Activated naive CD4-positive, alpha-beta T cell treated with anti-CD3 and anti-CD28 coated beads, Interleukin-2, amount 10 ng/mL, durations not matched to agents 5 hours and 36 hours (primary cell): ENCODE measurements around the gene IMPACT. TPM values are rescaled to one million over a fixed set of nuclear protein-coding genes. Genes with fewer than 3 reads are reported as not detected.

ENCODE experiments used
- total RNA-seq, 2 experiments: library from RNA; stranded (reverse); gene quantifications; one replicate each; pipeline ENCODE4 v1.2.3, GENCODE V29; 2021

IMPACT gene
- total RNA-seq = 10 to 100 TPM; 11.8 to 12.9 TPM

GRCh38 chr18:24426398-24427294 lies at the start of gene IMPACT:
TSS of gene IMPACT (plus strand) at chr18:24426670. CDS start at chr18:24426757, 87 bp downstream.

GRCh38 chr18:24397694-24398368 lies 28.6 kb upstream of the IMPACT start, which contains the start of gene OSBPL1A:
TSS of gene OSBPL1A (minus strand) at chr18:24397824. CDS start at chr18:24377533, 20,291 bp downstream.

GRCh38 chr18:24460388-24460787 lies 33.9 kb downstream of the IMPACT start, which contains the start of gene HRH4:
TSS of gene HRH4 (plus strand) at chr18:24460637. CDS start at chr18:24460729, 92 bp downstream.

Other genes starting within 250 kb of the IMPACT start
- gene OSBPL1A, start 28.8 kb upstream of the IMPACT start, total RNA-seq = 1 to 10 TPM; 1.4 to 2.1 TPM
- under 1 TPM in 1 of 2 experiments, not detected in 1; 0.17 TPM for gene HRH4, start 34.0 kb downstream of the IMPACT start, total RNA-seq